HS-27A (cell line): Measurements from ENCODE around the gene DLX3.

Source experiments
- DNase-seq: peaks from one replicate; pipeline ENCODE4 v3.0.0-alpha.2; 2012; ENCODE audit warnings: low read depth, missing footprints

DLX3 gene

DNA sequence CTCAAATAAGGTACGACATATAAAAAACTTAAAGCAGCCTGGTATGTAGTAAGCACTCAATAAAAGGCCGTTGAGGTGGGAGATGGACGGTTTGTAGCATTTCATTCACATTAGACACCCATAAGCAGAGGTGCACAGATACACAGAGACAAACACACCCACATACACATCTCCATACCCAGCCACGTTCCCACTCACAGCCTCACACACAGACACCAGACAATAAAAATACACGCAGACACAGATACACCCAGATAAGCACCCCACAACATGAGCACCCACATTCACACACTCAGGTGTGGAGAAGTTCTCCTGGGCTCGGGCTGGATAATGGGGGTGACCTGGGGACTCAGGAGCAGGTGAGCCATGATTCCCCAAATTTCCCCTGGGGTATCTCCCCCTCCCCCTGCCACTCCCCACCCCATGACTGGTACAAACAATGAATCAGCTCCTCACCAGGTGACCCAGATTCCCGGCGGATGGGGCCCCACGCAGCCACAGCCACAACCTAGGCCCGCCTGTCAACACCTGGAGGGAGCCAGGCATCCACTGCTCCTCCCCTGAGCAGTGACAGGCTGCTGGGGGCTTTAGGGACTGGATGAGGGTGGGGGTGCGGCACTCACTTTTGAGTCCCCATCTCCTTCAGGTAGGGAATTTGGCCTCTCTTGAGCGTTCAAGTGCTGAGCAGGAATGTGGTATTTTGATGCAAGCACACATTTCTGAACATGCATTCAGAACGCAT is 2.7 kb downstream of the DLX3 start:
- DNase-seq, result no peak

DNA sequence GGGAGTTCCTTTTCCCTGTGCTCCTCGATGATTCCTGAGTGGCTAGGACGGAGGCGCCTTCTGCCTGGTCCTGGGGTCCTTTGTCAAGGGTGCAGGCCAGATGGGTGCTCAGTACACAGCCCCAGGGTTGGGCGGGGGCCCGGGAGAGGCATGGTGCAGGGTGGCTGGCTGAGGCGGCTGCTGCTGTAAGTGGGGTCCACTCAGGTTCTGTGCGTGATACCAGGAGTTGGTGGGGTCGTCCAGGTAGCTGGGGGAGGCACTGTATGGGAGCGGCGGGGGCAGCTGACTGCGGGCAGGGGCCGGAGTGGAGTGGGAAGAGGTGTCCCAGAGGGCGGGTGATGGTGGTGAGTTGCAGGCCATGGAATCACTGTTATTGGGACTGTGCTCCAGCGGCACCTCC is 3.6 kb downstream of the DLX3 start:
- no peak for DNase-seq

- DNase-seq, result no peak
These were observed 4.1 kb downstream of the DLX3 start for GRCh38 chr17:49990921-49991320.

DNA sequence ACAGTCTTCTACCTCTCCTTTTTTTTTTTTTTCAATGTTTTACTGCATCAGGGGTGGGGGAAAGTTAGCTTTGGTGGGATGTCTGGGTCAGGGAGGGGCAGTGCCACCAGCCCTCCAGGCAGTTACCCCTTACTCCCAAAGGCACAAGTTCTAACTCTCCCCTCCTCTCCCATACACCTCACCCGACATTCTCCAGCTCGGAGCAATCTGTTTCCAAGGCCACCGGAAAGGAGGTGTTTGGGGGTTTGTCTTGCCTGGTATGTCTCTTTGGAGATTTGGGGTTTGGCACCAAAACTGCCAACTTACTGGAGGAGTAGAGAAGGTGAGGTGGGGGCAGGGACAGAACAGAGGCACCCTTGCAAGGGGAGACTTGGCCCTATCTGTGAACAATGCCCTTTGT is 4.7 kb downstream of the DLX3 start:
- no peak for DNase-seq

DNA sequence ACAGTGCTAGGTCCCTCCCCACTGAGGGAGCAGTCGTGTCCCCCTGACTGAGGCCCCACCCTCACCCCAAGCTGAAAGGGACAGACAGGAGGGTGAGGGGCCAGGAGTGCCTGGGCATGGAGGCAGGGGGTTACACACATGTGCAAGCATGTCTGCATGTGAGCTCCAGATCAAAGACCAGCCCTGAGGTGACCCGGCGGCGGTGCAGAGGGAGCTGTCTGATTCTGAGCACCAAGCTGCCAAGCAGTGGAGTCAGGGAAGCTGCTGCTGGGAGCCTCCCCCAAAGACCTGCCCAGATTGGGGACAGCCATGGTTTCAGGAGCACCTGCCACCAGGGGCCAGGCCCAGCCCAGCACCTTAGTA is 5.5 kb downstream of the DLX3 start:
- DNase-seq, result no peak

- DNase-seq, result no peak
These were observed 7.2 kb downstream of the DLX3 start for GRCh38 chr17:49987681-49988441.

DNA sequence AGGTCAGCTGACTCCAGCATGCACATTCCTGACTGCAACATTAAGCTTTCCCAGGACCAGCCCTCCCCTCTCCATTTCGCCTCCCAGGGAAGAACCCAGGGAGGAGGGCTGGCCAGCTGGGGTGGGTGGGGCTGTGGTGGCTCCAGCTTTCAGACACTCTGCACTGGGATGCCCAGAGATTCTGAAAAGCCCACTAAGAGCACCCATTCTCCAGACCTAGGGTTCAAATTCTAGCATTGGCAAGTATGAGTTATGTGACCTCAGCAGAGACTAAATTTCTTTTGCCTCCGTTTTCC is 7.8 kb downstream of the DLX3 start:
- DNase-seq, result no peak

DNA sequence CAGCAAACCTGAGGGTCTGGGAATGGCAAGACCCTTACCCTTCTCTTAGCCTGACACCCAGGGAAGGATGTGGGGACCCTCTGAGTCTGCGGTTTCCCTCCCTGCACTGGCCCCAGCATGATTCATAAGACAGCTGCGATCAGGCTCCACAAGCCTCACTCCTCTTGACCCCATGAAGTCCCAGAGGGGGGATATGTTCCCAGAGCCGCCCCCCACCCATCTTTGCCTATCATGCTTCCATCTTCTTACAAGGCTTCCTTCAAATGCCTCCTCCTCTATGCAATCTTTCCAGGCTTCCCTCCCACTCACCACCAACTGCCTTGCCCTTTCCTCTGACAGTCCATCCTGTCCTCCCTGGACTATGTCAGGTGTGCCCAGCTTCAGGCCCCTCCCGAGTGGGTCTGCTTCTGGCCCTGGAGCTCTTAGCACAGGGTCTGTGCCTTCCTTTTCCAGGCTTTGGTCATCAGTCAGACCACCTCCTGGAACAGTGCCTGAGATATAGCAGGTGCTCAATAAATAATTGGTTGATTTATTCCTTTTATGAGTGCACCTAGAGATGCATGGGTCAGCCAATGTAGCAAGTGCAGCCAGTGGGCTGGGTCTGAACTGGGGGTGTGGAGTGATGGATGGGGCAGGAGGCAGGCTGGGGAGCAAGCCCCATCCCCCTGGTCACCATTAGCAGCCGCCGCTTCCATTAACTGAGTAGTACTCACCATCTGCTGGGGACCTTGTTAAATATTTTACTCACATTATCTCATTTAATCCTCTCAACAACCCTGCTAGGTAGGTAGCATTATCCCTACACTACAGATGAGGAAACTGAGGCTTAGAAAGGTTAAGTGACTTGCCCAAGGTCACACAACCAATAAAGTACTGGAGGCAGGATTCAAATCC is 8.4 kb downstream of the DLX3 start:
- no peak for DNase-seq

- DNase-seq, result no peak
These were observed 9.6 kb downstream of the DLX3 start for GRCh38 chr17:49985310-49985990.

- no peak for DNase-seq
These were observed 10.2 kb downstream of the DLX3 start for GRCh38 chr17:49984776-49985175.

GRCh38 chr17:49984283-49984682 is 10.7 kb downstream of the DLX3 start:
- no peak for DNase-seq

- DNase-seq, result no peak
These were observed 14.3 kb downstream of the DLX3 start for GRCh38 chr17:49980703-49981197.

- DNase-seq, result no peak
These were observed 15.1 kb downstream of the DLX3 start for GRCh38 chr17:49979748-49980479.

GRCh38 chr17:49978501-49978900 is 16.5 kb downstream of the DLX3 start:
- DNase-seq, result no peak

DNA sequence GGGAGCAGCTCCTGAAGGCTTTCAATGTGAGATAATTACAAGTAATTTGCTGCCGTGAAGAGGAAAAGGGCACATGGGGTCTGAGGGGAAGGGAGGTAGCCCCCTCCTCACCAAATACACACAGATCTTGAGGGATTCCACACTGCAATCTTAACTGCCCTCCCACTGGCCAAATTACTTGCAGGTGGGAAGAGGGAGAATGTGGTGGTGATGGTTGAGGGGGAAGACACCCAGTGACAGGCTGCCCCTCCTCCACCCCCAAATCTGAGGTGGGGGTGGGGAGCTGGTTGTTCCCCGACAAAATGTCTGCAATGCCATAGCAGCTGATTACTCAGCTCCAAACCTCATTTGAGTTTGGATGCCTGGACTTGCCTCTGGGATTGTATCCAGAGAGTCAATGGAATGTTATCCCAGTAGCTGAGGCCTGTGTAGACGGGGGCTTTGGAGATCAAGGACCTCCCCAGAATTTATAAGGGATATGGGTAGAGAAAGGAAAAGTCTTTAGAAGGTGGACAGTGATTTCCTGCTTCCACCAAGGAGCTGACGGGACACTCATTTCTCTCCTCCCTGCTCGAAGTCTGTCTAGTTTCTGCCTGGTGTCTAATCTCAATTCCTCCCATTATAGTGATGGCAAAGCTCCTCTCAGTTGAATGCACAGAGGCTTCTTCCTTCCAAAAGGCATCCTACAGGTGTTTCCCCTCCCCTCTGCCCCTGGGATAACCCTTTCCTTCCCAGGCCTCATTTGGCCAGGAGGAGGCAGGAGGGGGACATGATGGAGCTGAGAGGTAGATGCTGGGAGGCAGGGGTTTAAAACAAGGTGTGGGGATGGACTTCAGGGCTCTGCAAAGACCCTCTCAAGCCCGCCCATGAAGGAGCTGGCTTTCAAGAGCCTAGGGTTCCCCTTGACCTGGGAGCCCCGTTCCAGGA is 17.3 kb downstream of the DLX3 start:
- DNase-seq, result no peak

- no peak for DNase-seq
These were observed 18.2 kb downstream of the DLX3 start for GRCh38 chr17:49976828-49977202.

- no peak for DNase-seq
These were observed 18.7 kb downstream of the DLX3 start for GRCh38 chr17:49976163-49976827.

GRCh38 chr17:49975531-49975930 is 19.5 kb downstream of the DLX3 start:
- DNase-seq, result no peak

DNA sequence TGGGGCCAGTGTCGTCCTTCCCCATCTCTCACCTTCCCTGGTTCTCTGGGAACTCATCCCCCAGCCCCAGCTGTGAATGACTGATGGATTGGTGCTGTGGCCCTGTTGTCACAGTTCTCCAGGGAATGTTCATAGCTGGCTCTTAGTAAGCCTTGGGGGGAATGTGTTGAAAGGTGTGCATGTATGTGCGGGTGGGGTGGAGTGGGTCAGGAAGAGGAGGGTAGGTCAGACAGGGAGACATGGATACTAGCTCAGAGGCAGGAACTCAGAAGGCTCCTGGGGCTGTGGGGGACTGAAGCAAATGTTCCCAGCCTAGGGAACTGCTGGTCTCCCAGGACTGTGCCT is 21.8 kb downstream of the DLX3 start:
- DNase-seq, result no peak
